HL-60 (cell line): ENCODE measurements around the gene PLK2.

Experiments
- DNase-seq, 2 experiments: peaks; one replicate each; pipeline ENCODE4 v3.0.0-alpha.2; 2010 to 2020; ENCODE audit warnings: low read depth in 1 of 2, low spot score in 1 of 2
- H3K27ac ChIP-seq: fragments of 250-450 bp; sonication (Bioruptor Pico); replicated peaks from 2 replicates; pipeline ENCODE4 v1.5.1; 2020; ENCODE audit warnings: mild to moderate bottlenecking, moderate library complexity
- H3K27me3 ChIP-seq: fragments of 250-450 bp; sonication (Bioruptor Pico); 2 replicates; pipeline ENCODE4 v1.5.1; 2021; ENCODE audit warnings: mild to moderate bottlenecking, moderate library complexity; ENCODE audit not compliant: insufficient read depth, poor library complexity, severe bottlenecking
- H3K4me3 ChIP-seq: replicated peaks from 2 replicates; pipeline ENCODE4 v1.5.1; 2011; ENCODE audit warnings: mild to moderate bottlenecking, control low read depth, low read length; ENCODE audit not compliant: insufficient read depth
- GABPA ChIP-seq: IDR thresholded peaks from 2 replicates; pipeline ENCODE4 v1.6.1; 2012; ENCODE audit warnings: low read depth
- POLR2AphosphoS5 ChIP-seq: IDR thresholded peaks from 2 replicates; pipeline ENCODE4 v1.6.1; 2012; ENCODE audit warnings: low read depth
- SPI1 ChIP-seq: IDR thresholded peaks from 2 replicates; pipeline ENCODE4 v1.6.1; 2012; ENCODE audit warnings: low read depth, mild to moderate bottlenecking, borderline replicate concordance
- TF ChIP-seq, protein P1 (sequence below): IDR thresholded peaks from one replicate; pipeline ENCODE4 v1.5.1; 2011; ENCODE audit warnings: low read length, control low read depth, inconsistent platforms; ENCODE audit not compliant: insufficient read depth
- TF ChIP-seq, protein P2 (sequence below): IDR thresholded peaks from 2 replicates; pipeline ENCODE4 v1.6.1; 2012; ENCODE audit warnings: low read depth; ENCODE audit not compliant: insufficient replicate concordance

Gene PLK2

DNA sequence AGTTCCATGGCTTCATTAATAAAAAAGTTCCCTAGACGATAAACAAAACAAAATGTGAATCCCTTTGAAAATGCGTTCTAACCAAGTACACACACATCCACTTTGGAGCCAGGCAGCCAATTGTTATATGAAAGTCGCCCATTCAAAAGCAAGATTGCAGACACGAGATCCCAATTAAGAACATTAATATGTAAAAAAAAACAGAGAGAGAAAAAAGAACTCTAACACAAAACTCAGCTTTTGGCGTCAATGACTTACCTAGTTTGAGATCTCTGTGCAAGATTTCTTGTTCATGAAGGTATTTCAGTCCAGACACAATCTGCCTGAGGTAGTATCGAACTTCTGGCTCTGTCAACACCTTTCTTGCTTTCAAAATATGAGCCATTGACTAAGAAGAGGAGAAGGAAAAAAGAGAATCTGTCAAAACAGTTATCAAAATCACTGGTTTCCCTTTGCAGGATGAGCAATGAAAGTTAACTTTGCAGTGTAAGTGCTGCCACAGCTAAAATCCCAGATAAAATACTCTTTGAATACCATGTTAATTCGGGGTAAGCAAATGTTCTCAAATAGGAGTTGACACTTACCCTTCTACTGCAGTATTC lies 1.6 kb downstream of the PLK2 start:
- Histone ChIP-seq H3K4me3 (no peak overlapping the region), H3K27ac (no peak overlapping the region), H3K27me3 (no peaks in the 10 kb centered on the region)
- DNase-seq, result no peak
- TF ChIP-seq SPI1 (no peak), GABPA (no peak), POLR2AphosphoS5 (no peak)
- TF ChIP-seq, protein P1, sequence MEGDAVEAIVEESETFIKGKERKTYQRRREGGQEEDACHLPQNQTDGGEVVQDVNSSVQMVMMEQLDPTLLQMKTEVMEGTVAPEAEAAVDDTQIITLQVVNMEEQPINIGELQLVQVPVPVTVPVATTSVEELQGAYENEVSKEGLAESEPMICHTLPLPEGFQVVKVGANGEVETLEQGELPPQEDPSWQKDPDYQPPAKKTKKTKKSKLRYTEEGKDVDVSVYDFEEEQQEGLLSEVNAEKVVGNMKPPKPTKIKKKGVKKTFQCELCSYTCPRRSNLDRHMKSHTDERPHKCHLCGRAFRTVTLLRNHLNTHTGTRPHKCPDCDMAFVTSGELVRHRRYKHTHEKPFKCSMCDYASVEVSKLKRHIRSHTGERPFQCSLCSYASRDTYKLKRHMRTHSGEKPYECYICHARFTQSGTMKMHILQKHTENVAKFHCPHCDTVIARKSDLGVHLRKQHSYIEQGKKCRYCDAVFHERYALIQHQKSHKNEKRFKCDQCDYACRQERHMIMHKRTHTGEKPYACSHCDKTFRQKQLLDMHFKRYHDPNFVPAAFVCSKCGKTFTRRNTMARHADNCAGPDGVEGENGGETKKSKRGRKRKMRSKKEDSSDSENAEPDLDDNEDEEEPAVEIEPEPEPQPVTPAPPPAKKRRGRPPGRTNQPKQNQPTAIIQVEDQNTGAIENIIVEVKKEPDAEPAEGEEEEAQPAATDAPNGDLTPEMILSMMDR, result no peak
- TF ChIP-seq, protein P2, sequence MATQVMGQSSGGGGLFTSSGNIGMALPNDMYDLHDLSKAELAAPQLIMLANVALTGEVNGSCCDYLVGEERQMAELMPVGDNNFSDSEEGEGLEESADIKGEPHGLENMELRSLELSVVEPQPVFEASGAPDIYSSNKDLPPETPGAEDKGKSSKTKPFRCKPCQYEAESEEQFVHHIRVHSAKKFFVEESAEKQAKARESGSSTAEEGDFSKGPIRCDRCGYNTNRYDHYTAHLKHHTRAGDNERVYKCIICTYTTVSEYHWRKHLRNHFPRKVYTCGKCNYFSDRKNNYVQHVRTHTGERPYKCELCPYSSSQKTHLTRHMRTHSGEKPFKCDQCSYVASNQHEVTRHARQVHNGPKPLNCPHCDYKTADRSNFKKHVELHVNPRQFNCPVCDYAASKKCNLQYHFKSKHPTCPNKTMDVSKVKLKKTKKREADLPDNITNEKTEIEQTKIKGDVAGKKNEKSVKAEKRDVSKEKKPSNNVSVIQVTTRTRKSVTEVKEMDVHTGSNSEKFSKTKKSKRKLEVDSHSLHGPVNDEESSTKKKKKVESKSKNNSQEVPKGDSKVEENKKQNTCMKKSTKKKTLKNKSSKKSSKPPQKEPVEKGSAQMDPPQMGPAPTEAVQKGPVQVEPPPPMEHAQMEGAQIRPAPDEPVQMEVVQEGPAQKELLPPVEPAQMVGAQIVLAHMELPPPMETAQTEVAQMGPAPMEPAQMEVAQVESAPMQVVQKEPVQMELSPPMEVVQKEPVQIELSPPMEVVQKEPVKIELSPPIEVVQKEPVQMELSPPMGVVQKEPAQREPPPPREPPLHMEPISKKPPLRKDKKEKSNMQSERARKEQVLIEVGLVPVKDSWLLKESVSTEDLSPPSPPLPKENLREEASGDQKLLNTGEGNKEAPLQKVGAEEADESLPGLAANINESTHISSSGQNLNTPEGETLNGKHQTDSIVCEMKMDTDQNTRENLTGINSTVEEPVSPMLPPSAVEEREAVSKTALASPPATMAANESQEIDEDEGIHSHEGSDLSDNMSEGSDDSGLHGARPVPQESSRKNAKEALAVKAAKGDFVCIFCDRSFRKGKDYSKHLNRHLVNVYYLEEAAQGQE, result no peak

DNA sequence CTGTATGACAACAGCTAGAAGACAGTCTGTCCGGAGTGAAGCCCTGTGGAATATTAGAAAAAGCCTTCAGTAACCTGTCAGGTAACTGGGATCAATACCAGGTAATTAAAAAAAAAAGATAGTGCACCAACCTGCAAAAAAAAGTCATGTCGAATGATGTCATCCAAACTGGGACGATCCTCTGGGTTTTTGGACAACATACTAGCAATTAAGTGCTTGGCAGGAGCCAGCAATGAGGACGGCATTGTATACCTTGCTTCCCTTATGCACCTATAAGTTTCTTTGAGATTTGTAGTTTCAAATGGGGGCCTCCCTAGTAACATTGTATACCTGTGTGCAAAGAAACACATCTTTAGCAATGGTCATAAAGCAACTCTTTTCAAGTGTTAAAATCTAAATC lies 2.8 kb downstream of the PLK2 start:
- no peak for DNase-seq
- H3K4me3 ChIP-seq, result no peak overlapping the region
- no peaks in the 10 kb centered on the region for H3K27me3 ChIP-seq
- TF ChIP-seq GABPA (no peak), POLR2AphosphoS5 (no peak), SPI1 (no peak)
- TF ChIP-seq, protein P1, result no peak
- TF ChIP-seq, protein P2, result no peak
- H3K27ac ChIP-seq, result no peak overlapping the region

DNA sequence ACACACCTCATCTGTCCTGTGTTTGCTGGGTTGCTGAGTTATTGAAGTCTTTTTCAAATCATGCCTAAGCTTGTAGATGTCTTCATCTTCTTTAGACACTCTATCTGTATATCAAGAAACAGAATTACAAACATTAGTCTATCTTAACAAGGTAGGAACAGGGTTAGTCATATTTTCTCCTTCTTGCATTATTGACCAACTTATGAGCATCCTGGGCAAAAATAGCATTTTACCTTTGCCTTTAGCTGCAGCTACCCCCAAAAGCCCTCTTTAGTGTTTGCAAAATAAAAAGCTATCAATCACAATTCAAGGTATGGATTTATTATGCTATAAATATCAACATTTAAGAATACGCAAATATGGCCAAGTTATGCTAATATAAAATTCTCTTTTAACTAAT lies 3.4 kb downstream of the PLK2 start:
- H3K27ac ChIP-seq, result no peak overlapping the region

More for the DNA sequence above, 3.4 kb downstream of the PLK2 start:
- DNase-seq, result no peak
- Histone ChIP-seq H3K27me3 (no peaks in the 10 kb centered on the region), H3K4me3 (no peak overlapping the region)
- TF ChIP-seq POLR2AphosphoS5, result no peak
- TF ChIP-seq, protein P2, result no peak
- TF ChIP-seq, protein P1, result no peak
- TF ChIP-seq SPI1, result no peak
- no peak for TF ChIP-seq GABPA
